ENCODE results near the gene B3GNT7. TPM values are rescaled to one million over a fixed set of nuclear protein-coding genes. Genes with fewer than 3 reads are reported as not detected.

The B3GNT7 gene
- total and polyA plus RNA-seq, 2 of the 4 experiments (the other 2 are of a cell fraction) = under 0.01 to 0.03 TPM

DNA sequence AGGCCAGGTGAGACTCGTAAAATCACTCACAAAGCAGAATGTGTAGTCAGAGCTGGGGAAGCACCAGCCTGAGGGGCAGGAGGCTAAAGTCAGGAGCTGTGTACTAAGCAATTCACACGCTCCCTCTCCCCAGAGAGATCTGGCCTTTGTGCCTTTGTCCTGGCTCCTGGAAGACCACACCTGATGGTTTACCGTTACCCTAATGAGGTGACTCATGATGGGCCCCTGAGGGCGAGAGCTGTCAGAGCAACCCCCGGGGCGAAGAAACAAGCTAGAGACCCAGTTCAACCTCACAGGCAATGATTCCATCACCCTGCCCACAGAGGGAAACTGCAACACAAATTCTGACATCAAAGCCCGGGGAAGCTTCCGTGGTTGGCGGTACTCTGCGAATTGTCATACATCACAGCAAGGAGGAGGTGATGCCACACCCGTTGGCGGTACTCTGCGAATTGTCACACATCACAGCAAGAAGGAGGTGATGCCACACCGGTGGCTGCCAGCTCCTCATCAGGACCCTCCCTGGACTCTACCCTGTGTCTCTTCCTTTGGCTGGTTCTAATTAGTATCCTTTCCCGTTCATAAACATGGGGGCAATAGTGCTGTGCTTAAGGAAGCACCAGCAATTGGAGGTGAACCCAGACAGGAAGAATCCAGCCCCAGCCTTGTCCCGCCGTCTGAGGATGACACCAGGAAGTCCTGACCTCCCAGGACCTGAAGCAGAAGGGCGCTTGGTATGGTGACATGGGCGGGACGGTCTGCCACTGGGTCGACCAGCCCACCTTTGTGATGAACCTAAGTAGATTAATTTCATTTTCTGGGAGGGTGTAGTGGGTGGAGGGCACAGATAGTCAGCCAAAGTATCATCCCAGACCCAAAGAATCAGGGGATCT is 30.5 kb downstream of the B3GNT7 start:
- Histone ChIP-seq H4K8ac (ENCODE audit: low read depth in 2 of 2, low read length in 2 of 2) (no peak overlapping the region), H3K27ac (ENCODE audit: insufficient read depth, low read length) (no peak overlapping the region), H3K14ac (replicated peaks; ENCODE audit: low read depth, low read length) (no peak overlapping the region), H3K4me1 (ENCODE audit: control insufficient read depth, insufficient read depth, low read length) (no peaks in the 10 kb centered on the region), H2AK5ac (ENCODE audit: low read depth, low read length) (no peak overlapping the region), H3K23ac (ENCODE audit: low read depth, low read length) (no peak overlapping the region), H3K4ac (ENCODE audit: low read depth, low read length) (no peak overlapping the region), H2BK5ac (ENCODE audit: low read depth, low read length, poor library complexity, severe bottlenecking) (no peak overlapping the region), H3K79me1 (ENCODE audit: low read depth in 1 of 2, low read length in 2 of 2) (no peaks in the 10 kb centered on the region), H3K4me2 (ENCODE audit: low read depth, low read length) (no peak overlapping the region), H2BK20ac (ENCODE audit: low read depth, low read length) (no peak overlapping the region), H3K56ac (ENCODE audit: extremely low read depth, insufficient read depth, low read length) (no peak overlapping the region), H3K9me1 (ENCODE audit: insufficient read depth, low read length) (no peaks in the 10 kb centered on the region; the same call in 1 of the 2 replicates), H3K27me3 (ENCODE audit: control insufficient read depth, insufficient read depth, low read length) (peaks cover 7% of the 10 kb centered on the region), H3K18ac (ENCODE audit: low read depth, low read length) (no peak overlapping the region), H4K20me1 (ENCODE audit: insufficient read depth, low read length) (no peaks in the 10 kb centered on the region), H3K36me3 (ENCODE audit: control insufficient read depth, insufficient read depth, low read length) (no peaks in the 10 kb centered on the region), H2AK9ac (replicated peaks; ENCODE audit: low read depth, low read length, poor library complexity) (peak overlapping the region; percentile 16), H4K5ac (ENCODE audit: low read depth, low read length) (no peak overlapping the region), H2BK120ac (ENCODE audit: low read depth, low read length) (no peak overlapping the region), H3K9ac (ENCODE audit: low read depth, low read length) (no peak overlapping the region), H3K4me3 (ENCODE audit: insufficient read depth, low read depth, low read length) (no peak overlapping the region), H3K9me3 (ENCODE audit: control insufficient read depth, insufficient read depth, low read length) (peaks cover under 1% of the 10 kb centered on the region; the same call in 1 of the 2 replicates), H4K91ac (ENCODE audit: insufficient read depth, low read depth, low read length) (no peak overlapping the region), H2AFZ (replicated peaks; ENCODE audit: low read length, poor library complexity) (peak overlapping the region; percentile 19), H2BK15ac (ENCODE audit: low read depth, low read length) (no peak overlapping the region)
- BruUV-seq (replicated peaks) = no TSS peak
- intact Hi-C loops (cut with micrococcal nuclease) (no loop called here), in situ Hi-C loops (cut with MboI; ENCODE audit: low sequenced_read_pairs) (no loop called here), dilution Hi-C loops (cut with HindIII; ENCODE audit: low sequenced_read_pairs, unreplicated experiment) (no loop called here)
- WGBS, 2 experiments (ENCODE audit: extremely low coverage in 2 of 2, insufficient read length in 1 of 2) = 63% methylated on average over 11 of the region's 21 CpGs; no CpG with 5 or more reads in 1 of the 2 experiments
- CTCF ChIA-PET = no interaction called here
- DNase-seq (no peak), ATAC-seq (ENCODE audit: low read depth) (no peak)
- TF ChIP-seq POLR2A (IDR thresholded peaks at IDR 0.05; ENCODE audit: low read depth, low read length) (no peak), NFE2L2 (IDR thresholded peaks at IDR 0.05; ENCODE audit: low read depth, low read length) (no peak)
- TF ChIP-seq, protein P1, sequence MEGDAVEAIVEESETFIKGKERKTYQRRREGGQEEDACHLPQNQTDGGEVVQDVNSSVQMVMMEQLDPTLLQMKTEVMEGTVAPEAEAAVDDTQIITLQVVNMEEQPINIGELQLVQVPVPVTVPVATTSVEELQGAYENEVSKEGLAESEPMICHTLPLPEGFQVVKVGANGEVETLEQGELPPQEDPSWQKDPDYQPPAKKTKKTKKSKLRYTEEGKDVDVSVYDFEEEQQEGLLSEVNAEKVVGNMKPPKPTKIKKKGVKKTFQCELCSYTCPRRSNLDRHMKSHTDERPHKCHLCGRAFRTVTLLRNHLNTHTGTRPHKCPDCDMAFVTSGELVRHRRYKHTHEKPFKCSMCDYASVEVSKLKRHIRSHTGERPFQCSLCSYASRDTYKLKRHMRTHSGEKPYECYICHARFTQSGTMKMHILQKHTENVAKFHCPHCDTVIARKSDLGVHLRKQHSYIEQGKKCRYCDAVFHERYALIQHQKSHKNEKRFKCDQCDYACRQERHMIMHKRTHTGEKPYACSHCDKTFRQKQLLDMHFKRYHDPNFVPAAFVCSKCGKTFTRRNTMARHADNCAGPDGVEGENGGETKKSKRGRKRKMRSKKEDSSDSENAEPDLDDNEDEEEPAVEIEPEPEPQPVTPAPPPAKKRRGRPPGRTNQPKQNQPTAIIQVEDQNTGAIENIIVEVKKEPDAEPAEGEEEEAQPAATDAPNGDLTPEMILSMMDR (conservative IDR thresholded peaks at IDR 0.05; ENCODE audit: low read depth, low read length) = no peak
- TF ChIP-seq, protein P2, sequence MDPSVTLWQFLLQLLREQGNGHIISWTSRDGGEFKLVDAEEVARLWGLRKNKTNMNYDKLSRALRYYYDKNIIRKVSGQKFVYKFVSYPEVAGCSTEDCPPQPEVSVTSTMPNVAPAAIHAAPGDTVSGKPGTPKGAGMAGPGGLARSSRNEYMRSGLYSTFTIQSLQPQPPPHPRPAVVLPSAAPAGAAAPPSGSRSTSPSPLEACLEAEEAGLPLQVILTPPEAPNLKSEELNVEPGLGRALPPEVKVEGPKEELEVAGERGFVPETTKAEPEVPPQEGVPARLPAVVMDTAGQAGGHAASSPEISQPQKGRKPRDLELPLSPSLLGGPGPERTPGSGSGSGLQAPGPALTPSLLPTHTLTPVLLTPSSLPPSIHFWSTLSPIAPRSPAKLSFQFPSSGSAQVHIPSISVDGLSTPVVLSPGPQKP (IDR thresholded peaks at IDR 0.05; ENCODE audit: borderline replicate concordance, low read depth, low read length) = no peak
- POLR2A ChIA-PET (ENCODE audit: unreplicated experiment) = no interaction called here

Data from IMR-90 (cell line).